GM21529 (cell line): ENCODE results near the gene EIF5B.

Experiments
- ATAC-seq: cut with Tn5 transposase; IDR thresholded peaks from one replicate; pipeline ENCODE4 v1.9.1; 2021; ENCODE audit not compliant: unreplicated experiment

Gene EIF5B

GRCh38 chr2:99404797-99405669 lies 67.8 kb downstream of the EIF5B start:
- no peak for ATAC-seq

GRCh38 chr2:99406137-99406536 lies 68.9 kb downstream of the EIF5B start:
- no peak for ATAC-seq

DNA sequence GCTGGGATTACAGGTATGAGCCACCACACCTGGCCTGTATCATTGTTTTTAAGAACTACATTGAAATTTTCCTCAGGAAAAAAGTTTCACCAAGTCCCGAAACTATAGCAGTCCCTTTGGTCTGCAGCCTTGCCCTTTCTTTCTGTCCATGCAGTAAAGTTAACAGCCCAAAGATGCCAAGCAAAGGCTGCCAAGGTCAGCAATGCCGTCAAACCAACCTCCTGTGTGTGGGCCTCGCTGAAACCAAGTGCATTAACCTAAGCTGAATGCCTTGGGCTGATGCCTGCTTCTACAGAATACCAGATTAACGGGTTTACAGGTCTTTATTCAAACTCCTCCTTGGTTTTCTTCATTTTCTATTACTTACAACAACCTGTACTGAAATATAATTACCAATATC lies 73.1 kb downstream of the EIF5B start:
- no peak for ATAC-seq

GRCh38 chr2:99414566-99414965 lies 77.4 kb downstream of the EIF5B start:
- no peak for ATAC-seq

GRCh38 chr2:99417396-99417795 lies 80.2 kb downstream of the EIF5B start:
- ATAC-seq = no peak

- no peak for ATAC-seq
Observed at GRCh38 chr2:99420031-99420430, 82.8 kb downstream of the EIF5B start.

DNA sequence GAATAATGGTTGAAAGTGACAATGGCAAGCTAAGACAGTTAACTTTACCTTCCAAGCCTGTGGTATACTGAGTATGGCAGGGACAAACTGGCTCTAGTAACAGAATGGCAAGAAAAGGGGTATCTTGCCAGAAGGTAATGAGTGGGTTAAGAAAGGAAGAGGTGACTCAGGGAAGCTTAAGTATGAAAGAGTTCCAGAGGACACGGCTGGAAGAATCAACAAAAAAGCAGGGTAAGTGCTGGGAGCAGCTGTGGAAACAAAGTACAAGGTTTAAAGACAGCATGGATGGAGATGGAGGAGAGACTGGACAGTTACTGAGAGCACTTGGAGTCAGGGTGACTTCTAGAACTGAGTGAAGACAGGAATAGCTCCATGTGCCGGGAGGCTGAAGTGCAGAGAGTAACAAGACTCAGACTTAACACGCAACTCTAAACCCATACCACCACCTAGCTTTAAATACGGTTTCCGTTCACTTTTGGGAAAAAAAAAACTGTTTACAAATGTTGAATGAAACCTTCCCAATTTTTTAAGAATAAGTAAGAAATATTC lies 83.6 kb downstream of the EIF5B start:
- ATAC-seq = no peak

DNA sequence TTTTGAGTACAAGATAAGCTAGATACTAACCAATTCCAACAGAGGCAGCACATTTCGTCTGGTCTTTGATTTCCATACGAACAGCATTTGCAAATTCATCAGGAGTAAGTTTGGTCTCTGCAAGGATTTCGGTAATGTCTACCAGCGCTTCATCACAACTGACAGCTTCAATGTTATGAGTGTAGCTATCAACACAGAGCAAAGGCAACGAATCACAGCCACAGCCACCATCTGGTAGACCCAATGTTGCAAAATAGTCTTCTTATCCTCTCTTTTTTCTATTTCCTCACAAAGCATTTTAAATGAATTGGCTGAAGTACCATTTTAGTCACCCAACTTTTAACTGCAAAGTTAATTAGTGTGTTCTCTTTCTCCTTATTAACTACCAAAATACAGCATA lies 84.3 kb downstream of the EIF5B start:
- no peak for ATAC-seq

- ATAC-seq = peak; percentile 67
Observed at GRCh38 chr2:99422599-99422998, 85.4 kb downstream of the EIF5B start.

DNA sequence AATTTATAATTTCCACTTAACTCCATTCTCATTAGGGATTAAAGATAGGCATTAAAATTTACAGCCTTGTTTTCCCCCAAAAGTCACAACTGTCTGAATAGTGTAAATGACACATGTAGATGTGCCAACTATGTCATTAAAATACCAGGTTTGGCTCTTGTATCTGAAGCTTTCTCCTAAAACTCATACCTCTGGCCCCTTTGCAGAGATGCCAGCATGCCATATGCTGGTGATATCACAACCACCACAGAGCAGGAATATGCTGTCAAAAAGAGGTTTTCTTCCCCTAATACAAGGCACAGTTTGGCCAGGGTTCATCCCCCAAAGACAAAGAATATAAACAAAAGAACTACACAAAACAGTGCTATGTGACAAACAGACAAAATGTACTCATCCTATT lies 87.2 kb downstream of the EIF5B start:
- ATAC-seq = no peak

GRCh38 chr2:99425022-99425421 lies 87.8 kb downstream of the EIF5B start:
- no peak for ATAC-seq

- ATAC-seq = no peak
Observed at GRCh38 chr2:99430614-99431291, 93.6 kb downstream of the EIF5B start.

DNA sequence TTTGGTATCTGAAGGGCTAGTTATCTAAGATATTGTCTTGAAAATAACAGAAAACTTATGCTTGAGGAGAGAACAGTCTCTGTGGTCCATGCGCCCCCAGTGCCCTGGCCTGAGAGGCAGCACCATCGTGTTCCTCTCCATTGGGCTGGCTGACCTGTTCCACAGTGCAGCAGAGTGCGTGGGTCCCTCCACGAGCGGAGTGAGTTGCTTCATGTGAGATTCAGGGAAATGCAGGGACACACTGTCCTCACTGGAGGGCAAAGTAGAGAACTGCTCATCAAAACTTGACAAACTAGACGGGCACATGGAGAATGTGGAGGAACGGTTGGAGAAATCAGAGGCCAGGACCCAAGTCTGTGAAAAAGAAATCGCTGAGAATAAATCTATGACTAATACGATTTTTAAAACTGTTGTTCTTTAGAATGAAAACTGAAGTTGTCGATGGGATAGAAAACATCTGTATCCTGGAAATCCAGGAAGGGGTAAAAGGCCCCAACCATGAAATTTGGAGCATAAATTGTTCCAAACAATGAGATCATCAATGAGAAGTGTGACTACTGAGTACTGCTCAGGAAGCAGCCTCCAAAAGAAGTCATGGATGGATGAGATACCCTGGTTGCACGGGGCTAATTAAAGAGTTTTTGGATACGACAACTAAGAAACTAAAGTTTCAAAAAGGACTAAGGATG lies 94.5 kb downstream of the EIF5B start:
- ATAC-seq = no peak

GRCh38 chr2:99433340-99433739 lies 96.2 kb downstream of the EIF5B start:
- no peak for ATAC-seq

DNA sequence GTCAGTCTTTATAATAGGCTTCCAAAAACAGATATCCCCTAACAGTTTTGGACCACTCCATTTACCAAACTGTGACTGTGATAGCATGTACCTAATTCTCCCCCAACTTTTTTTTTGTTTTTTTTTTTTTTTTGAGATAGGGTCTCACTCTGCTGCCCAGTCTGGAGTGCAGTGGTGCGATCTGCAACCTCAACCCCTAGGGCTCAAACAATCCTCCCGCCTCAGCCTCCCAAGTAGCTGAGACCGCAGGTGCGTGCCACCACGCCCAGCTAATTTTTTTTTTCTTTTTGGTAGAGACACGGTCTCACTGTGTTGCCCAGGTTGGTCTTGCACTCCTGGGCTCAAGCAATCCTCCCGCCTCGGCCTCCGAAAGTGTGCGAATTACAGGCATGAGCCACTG lies 99.7 kb downstream of the EIF5B start:
- no peak for ATAC-seq

- no peak for ATAC-seq
Observed at GRCh38 chr2:99439971-99440505, 102.8 kb downstream of the EIF5B start.

DNA sequence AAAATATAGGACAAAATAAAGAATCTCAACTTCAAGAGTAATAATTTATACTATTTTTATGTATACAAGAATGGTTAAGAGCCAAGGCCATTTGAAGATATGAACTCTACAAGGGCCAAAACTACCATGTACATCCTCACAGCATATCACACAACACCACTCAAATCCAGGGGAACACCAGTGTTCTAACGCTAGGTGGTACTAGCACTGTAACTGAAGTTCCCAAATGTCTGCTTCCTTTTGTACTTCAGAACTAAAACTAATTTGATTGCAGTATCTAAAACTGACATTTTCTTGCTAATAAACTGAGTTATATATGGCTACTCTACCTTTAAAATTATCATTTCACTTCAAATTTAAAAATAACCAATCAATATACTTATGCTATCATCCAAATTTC lies 105.6 kb downstream of the EIF5B start:
- ATAC-seq = no peak

DNA sequence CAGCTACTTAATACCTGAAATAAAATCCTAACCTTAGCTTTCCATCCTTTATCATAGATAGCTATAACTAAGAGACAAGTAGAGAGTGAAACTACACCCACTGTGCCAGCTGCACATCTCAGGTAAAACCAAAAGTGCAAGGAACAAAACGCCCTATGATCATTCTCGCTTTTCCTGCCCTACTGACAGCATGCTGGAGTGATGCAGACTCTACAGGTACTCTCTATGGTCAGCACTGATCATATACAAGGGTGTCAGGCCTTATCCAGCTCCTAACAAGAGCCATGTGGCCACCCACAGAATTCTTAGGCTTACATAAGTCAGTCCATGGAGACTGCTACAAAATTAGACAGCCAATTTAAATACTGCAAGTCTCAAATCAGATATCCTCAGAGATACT lies 107.0 kb downstream of the EIF5B start:
- no peak for ATAC-seq

DNA sequence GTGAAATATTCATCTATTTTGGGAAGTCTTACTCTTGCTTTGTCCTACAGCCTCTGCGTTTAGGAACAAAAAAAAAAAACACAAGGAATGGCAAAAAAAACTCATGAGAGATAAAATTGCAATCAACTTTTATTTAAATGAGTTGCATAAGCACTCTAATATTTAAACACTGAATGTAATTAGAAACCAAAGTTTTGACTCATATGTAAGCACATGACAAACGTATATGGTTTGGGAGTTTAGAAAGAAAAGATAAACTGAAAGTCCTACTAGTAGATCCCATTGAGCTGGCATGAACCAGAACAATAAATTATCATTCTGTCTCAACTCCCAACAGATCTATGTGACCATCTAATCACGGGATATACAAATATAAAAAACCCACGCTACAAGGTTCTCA lies 107.9 kb downstream of the EIF5B start:
- ATAC-seq = no peak

- no peak for ATAC-seq
Observed at GRCh38 chr2:99448556-99448955, 111.4 kb downstream of the EIF5B start.

- no peak for ATAC-seq
Observed at GRCh38 chr2:99450199-99450598, 113.0 kb downstream of the EIF5B start.
